ENCODE results near the gene CCL22.
"Not testable (repeated sequence)": the region's sequence is repeated elsewhere in the genome, so short reads cannot be mapped to it uniquely, and the experiment has no call there.

CCL22 gene

GRCh38 chr16:57392694-57393093 lies 34.1 kb downstream of the CCL22 start:
- DNase-seq (ENCODE audit: low read depth, low spot score), result no peak

- no peak for DNase-seq (ENCODE audit: low read depth, low spot score)
These were observed 35.9 kb downstream of the CCL22 start for GRCh38 chr16:57394444-57394843.

GRCh38 chr16:57395026-57395425 lies 36.4 kb downstream of the CCL22 start:
- no peak for DNase-seq (ENCODE audit: low read depth, low spot score)

GRCh38 chr16:57396786-57397185 lies 38.2 kb downstream of the CCL22 start:
- DNase-seq (ENCODE audit: low read depth, low spot score), result no peak

GRCh38 chr16:57397493-57397892 lies 38.9 kb downstream of the CCL22 start:
- not testable (repeated sequence) for DNase-seq (ENCODE audit: low read depth, low spot score)

GRCh38 chr16:57401943-57402640 lies 43.5 kb downstream of the CCL22 start:
- DNase-seq (ENCODE audit: low read depth, low spot score), result no peak

- DNase-seq (ENCODE audit: low read depth, low spot score), result no peak
These were observed 45.6 kb downstream of the CCL22 start, which contains the start of gene CCL17 for GRCh38 chr16:57403965-57404817. Gene CCL17, plus strand, starts transcription at chr16:57404767. Its CDS starts 9,166 bp downstream, at chr16:57413933.

- DNase-seq (ENCODE audit: low read depth, low spot score), result no peak
These were observed 46.5 kb downstream of the CCL22 start for GRCh38 chr16:57405097-57405496.

GRCh38 chr16:57406881-57407280 lies 48.3 kb downstream of the CCL22 start:
- DNase-seq (ENCODE audit: low read depth, low spot score), result no peak

- DNase-seq (ENCODE audit: low read depth, low spot score), result no peak
These were observed 49.2 kb downstream of the CCL22 start for GRCh38 chr16:57407521-57408353.

- DNase-seq (ENCODE audit: low read depth, low spot score), result no peak
These were observed 50.5 kb downstream of the CCL22 start for GRCh38 chr16:57409065-57409464.

GRCh38 chr16:57409870-57410587 lies 51.4 kb downstream of the CCL22 start:
- peak; percentile 73 for DNase-seq (ENCODE audit: low read depth, low spot score)

GRCh38 chr16:57411362-57411976 lies 52.9 kb downstream of the CCL22 start:
- DNase-seq (ENCODE audit: low read depth, low spot score), result no peak

- DNase-seq (ENCODE audit: low read depth, low spot score), result no peak
These were observed 54.0 kb downstream of the CCL22 start for GRCh38 chr16:57412584-57412983.

GRCh38 chr16:57413301-57413730 lies 54.7 kb downstream of the CCL22 start:
- DNase-seq (ENCODE audit: low read depth, low spot score), result no peak

- no peak for DNase-seq (ENCODE audit: low read depth, low spot score)
These were observed 55.1 kb downstream of the CCL22 start for GRCh38 chr16:57413733-57414132.
